ES-I3 (cell line): Measurements from ENCODE around the gene IDS.
"Not testable (repeated sequence)": the region's sequence is repeated elsewhere in the genome, so short reads cannot be mapped to it uniquely, and the experiment has no call there.

Source experiments
- H3K36me3 ChIP-seq: 2 replicates; pipeline ENCODE4 v1.6.1; 2013; ENCODE audit warnings: mild to moderate bottlenecking, low read length, control low read depth, moderate library complexity; ENCODE audit not compliant: insufficient read depth
- H3K4me1 ChIP-seq: 2 replicates; pipeline ENCODE4 v1.6.1; 2013; ENCODE audit warnings: mild to moderate bottlenecking, control low read depth, low read length; ENCODE audit not compliant: insufficient read depth
- H3K9ac ChIP-seq: 2 replicates; pipeline ENCODE4 v1.6.1; 2013; ENCODE audit warnings: low read depth, mild to moderate bottlenecking, low read length, moderate library complexity
- H3K9me3 ChIP-seq: 2 replicates; pipeline ENCODE4 v1.6.1; 2013; ENCODE audit warnings: mild to moderate bottlenecking, low read length, moderate library complexity; ENCODE audit not compliant: control insufficient read depth, insufficient read depth

Gene IDS

DNA sequence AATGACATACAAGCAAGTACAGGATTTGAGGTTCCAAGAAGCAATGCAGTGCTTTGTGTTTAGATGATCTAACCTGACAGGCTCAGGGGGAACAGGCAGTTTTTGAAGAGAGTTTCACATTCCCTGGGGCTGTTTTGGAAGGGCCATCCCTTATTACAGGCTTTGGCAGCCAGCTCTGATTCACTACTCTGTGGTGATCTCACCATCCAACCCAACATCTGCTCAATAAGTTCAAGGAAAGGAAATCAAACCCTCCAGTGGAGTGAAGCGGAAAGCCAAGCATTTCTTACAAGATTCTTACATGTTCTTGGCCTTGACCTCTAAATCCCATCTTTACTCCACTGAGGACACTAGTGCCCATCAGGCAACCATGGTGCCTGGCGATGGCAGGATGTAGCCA lies 7.5 kb downstream of the IDS start:
- Histone ChIP-seq H3K4me1 (no peaks in the 10 kb centered on the region), H3K9me3 (no peaks in the 10 kb centered on the region), H3K36me3 (peaks cover 22% of the 10 kb centered on the region), H3K9ac (no peak overlapping the region)

DNA sequence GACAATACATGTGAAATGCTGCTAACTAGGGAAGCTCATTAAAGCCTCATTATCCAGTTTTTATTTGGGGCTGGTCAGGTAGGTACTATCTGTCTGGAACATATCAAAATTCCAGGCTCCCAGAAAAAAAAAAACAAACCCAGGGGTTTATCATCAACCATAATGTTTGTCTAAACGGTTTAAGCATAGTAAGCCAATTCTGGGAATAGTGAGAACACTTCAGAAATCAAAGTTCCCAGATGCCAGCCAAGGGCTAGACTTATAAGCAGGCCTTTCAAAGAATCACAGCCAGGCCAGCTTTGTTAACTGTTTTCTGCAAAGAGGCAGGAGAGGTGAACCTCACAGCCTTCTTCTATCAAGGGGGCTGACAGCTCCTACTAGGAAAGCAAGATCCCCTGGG lies 8.1 kb downstream of the IDS start:
- peaks cover 27% of the 10 kb centered on the region for H3K36me3 ChIP-seq
- no peak overlapping the region for H3K9ac ChIP-seq
- no peaks in the 10 kb centered on the region for H3K9me3 ChIP-seq
- no peaks in the 10 kb centered on the region for H3K4me1 ChIP-seq

DNA sequence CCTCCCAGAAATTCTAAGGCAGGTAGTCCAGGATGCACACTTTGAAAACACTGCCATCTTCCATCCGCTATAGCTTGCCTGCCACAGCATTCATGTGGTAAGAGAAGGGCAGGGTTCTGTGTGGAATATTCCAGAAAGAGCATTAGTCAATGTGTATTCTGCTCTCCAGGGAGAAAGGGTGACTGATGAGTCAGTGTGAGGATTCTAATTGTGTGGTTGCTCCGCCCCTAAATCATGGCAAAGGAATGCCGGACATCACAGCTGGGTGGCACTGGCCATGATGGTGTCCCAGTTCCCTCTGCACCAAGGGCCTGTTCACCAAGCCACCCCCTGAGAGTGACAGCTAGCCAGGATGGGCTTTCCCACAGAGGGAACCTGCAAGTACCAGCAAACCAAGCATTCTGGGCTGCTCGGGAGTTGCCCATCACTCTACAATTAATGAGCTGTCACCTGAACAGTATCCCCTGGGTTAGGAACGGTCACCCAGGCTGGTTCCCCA lies 9.5 kb downstream of the IDS start:
- Histone ChIP-seq H3K9ac (no peak overlapping the region), H3K36me3 (peaks cover 25% of the 10 kb centered on the region), H3K9me3 (no peaks in the 10 kb centered on the region), H3K4me1 (no peaks in the 10 kb centered on the region)

DNA sequence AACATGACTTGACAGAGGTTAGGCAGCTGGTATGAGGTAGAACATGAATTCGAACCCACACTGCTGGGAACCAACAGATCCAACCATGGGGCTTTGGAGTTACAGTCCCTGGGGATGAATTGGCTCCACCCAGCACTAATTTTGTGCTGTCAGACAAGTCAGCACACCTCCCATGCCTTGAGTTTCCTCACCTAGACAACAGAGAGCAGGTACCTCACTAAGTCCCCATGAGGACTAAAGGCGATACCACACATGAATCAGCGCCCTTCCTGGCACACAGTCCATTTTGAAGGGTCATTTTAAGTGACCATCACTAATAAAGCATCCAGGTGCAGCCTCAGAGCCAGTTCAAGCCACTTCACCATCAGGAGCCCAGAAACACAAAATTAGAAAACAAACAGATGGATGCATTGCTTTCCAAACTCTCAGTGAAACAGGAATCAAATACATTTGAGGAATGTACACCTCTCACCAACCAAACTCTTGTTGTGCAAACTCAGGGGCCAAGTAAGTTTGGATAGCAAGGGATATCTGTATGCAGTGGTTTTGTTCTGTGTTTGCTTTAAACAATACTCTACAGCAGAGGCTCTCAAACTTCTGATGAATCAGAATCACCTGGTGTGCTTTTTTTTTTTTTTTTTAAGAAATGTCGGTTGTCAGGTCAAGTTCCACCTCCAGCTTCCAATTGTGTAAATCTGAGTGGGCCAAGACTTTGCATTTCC lies 10.1 kb downstream of the IDS start:
- Histone ChIP-seq H3K36me3 (peaks cover 31% of the 10 kb centered on the region), H3K4me1 (no peaks in the 10 kb centered on the region), H3K9ac (no peak overlapping the region), H3K9me3 (no peaks in the 10 kb centered on the region)

DNA sequence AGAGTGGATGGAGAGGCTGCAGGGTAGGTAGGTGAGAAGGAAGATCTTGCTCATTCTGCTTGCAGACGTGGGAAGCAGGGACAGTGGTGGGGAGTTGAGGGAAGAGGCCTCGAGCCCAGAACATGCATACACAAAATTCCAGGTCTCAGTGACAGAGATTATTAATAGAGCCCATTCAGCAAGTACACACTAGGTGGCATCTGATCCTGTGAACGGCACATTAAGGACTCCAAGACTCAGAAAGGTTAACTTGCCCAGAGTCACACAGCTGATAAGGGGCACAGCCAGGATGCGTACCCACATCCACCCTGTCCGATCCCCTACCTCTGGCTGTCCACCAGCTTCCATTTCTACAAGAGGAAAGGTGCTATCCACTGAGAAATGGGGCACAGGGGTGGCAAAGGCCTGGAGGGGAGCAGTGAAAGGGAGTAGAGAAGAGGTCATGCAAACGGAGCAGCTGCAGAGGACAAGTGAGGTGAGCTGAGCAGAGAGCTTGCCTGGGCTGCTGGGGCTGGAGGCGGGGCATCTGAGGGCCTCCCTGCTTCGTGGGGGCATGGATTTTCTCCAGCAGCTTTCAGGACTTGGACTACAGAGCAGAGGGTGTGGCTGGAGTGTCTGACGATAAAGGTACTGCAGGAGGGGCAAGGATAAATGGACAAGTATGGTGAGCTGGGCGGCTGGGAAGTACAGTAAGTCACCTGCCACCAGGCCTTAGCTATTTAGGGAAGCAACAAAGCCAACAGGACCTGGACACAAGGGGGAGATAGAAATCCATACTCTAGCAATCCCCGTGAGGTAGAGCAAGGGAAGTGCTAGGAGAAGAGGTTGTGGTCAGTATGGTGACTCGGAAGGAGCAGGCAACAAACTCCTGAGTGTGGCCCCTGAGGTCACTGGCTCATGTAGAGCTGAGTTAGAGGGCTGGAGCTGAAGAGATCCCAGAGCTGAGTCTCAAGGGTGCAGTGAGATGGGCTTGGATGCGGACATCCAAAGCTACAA lies 11.2 kb downstream of the IDS start:
- Histone ChIP-seq H3K36me3 (peaks cover 31% of the 10 kb centered on the region), H3K9ac (no peak overlapping the region), H3K4me1 (no peaks in the 10 kb centered on the region), H3K9me3 (no peaks in the 10 kb centered on the region)

DNA sequence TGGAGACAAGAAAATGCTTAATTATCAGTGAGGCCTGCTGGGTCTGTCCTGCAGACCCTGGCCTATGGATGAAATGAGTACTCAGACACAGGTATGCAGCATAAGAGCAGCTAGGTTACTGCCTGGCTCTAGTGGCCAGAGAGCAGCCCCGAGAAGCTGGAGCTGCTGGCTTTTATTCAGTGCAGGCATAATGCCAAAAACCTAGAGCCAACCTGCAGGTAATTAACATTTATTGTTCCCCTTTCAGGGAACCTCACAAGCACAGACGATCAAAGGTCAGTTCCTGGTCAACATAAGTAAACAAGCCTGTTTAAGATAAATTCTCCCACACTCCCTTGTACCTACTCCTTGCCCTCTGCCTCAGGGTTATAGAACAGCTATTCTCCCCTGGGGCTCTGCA lies 13.3 kb downstream of the IDS start:
- Histone ChIP-seq H3K9ac (no peak overlapping the region), H3K4me1 (no peaks in the 10 kb centered on the region), H3K9me3 (no peaks in the 10 kb centered on the region), H3K36me3 (peaks cover 22% of the 10 kb centered on the region)

DNA sequence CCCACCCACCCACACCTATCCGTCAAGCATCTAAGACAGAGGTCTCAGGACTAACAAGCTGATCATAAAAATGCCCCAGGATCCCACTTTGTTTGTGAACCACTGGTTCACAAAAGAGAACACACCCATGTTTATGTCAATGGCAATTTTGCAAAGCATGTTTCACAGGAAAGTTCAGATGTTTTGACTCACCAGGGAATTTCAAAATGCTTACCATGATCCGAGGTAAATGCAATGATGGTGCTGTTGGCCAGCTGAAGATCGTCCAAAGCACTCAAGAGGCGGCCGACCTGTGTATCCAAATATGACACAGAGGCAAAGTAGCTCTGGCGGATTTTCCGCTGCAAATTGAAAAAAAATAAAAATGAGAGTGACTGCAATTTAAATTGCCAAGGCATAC lies 15.0 kb downstream of the IDS start:
- Histone ChIP-seq H3K36me3 (peaks cover 19% of the 10 kb centered on the region), H3K9me3 (no peaks in the 10 kb centered on the region), H3K4me1 (no peaks in the 10 kb centered on the region), H3K9ac (no peak overlapping the region)

DNA sequence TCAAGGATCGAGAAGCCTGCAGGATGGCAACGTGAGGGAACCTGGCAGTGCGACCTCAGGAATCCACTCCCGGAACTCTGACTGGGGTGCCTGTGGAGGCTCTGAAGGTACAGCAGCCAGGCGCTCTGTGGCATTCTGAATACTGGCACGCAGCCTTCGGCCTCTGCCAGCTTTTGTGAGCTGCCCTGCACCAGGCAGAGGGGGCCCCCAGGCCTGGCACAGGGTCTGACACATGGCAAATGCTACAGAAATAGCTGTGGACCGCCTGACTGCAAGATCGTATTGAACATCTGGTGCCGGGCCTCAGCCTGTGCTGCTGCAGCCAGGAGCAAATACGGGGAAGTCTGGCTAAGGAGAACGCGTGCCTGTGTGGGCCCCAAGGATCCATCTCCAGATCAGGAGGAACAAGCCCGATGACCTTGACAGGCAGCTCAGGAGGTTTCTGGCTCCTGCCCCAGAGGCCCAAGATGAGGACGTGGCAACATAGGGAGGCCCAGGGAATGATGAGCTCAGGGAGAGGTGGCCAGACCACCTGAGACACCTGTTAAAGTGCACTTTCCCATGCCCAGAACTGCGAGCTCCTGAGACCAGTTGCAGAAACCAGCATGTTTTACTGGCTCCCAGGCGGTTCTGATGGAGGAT lies 16.6 kb downstream of the IDS start:
- H3K36me3 ChIP-seq: peaks cover 19% of the 10 kb centered on the region
- not testable (repeated sequence) for H3K9me3 ChIP-seq, H3K9ac ChIP-seq

DNA sequence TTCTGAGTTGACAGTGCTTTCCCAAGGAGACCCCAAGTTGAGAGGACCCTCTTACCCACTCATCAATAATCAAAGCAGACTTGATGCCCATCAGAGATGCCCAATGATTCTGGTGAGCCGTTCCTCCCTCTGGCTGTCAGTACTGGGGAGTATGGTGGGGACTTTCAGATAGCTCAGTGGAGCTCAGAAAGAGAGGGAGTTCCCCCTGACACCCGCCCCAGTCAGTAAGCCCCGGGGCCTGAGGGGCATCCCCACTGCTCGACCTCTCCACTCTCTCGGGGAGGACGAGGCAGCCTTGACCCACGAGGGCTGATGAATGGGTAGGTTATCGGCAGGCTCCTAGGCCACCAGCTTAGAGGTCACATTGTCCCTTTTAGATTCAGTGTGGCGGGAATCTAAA lies 17.1 kb downstream of the IDS start:
- not testable (repeated sequence) for H3K4me1 ChIP-seq, H3K9me3 ChIP-seq, H3K9ac ChIP-seq
- H3K36me3 ChIP-seq: peaks cover 19% of the 10 kb centered on the region

More for the DNA sequence above, 16.6 kb downstream of the IDS start:
- not testable (repeated sequence) for H3K4me1 ChIP-seq

DNA sequence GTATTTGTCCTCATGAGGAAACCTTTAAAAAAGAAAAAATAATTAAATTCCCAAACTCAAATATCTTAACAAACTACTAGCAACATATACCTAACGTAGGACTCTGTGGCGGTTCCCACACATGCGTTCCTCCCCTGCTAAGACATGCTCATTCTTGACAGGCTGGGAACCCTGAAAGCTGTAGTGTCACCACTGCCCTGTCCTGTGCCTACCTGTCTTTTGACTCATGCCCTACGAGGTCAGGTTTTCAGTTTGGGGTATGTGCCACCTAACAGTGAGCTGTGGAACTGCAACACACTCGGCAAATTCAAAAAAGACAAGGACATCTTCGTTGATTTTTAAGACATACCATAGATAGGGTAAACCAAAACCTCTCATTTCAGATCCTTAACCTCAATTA lies 17.8 kb downstream of the IDS start:
- no peaks in the 10 kb centered on the region for H3K9me3 ChIP-seq
- no peak overlapping the region for H3K9ac ChIP-seq
- peaks cover 16% of the 10 kb centered on the region for H3K36me3 ChIP-seq

DNA sequence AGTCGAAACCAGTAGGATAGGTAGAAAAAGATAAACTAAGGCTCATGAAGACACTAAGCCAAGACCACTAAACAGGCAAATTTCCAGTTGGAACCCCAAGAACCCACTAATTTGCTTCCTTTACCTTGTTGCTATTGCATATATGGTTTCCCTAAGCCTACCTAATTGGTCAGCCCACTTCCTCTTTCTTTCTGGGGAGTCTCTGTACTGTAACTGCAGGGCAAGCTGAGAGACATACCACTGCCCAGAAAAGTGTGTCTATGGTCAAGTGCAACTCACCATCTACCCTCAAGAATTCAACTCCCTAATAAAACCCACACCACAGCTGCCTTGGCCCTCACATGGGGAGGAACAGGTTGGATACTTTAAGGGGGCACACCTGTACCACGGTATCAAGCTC lies 28.6 kb downstream of the IDS start:
- Histone ChIP-seq H3K9me3 (no peaks in the 10 kb centered on the region), H3K4me1 (peaks cover 4% of the 10 kb centered on the region; the same call in 1 of the 2 replicates), H3K9ac (no peak overlapping the region), H3K36me3 (no peaks in the 10 kb centered on the region)

More for the DNA sequence above, 17.8 kb downstream of the IDS start:
- no peaks in the 10 kb centered on the region for H3K4me1 ChIP-seq

DNA sequence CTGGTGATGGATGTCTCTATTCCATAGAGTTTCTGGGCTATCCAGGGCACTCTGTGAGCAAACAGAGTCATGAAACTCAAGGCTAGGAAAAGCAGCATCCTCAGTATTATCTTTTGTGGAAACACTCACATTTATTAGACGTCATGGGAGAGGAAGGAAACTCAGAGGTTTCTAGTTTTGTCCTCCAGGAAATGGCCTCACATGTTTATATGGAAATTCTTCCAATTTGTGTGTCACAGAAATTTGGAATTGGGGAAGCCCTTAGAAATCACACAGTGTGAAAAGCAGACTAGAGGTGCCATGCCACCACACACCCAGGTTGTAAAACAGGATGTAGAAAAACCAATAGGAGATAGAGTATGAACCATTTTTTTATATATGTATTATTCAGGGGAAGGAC lies 31.1 kb downstream of the IDS start:
- H3K9me3 ChIP-seq: no peaks in the 10 kb centered on the region
- no peak overlapping the region for H3K9ac ChIP-seq
- H3K4me1 ChIP-seq: peaks cover 4% of the 10 kb centered on the region; the same call in 1 of the 2 replicates
- no peaks in the 10 kb centered on the region for H3K36me3 ChIP-seq

DNA sequence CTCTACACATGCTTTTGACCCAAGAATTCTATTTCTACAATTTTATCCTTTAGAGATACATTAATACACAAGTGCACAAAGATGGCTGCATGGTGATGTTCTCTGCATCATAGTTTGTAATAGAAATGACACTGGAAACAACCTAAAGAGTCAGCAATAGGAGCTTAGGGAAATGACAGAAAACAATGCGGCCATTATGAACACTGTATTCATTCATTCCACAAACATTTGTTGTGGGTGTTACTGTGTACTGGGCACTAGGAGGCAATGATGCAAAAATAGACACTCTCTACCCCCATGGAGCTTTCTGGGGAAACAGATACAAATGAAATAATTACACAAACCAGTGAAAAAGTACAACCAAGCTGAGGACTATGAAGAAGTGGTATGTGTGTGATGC lies 32.0 kb downstream of the IDS start:
- Histone ChIP-seq H3K36me3 (no peaks in the 10 kb centered on the region), H3K9me3 (no peaks in the 10 kb centered on the region), H3K9ac (no peak overlapping the region), H3K4me1 (peaks cover 4% of the 10 kb centered on the region; the same call in 1 of the 2 replicates)

DNA sequence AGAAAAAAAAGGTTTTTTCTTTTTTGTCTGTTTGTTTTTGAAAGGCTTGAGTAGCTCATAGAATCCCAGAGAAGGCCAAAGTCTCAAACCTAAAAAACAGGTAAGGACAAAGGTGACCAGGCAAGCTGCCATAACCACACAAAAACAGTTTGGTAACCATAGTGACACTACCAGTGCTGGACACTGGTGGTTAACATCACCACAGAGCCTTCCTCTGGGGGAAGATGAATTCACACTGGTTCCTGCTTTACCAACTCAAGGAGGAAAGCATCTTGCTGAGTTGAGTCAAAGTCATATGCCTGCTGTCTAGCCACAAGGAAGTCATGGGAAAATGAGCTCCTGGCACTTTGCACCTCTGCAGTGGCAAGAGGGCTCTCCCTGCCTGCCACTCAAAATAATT lies 32.5 kb downstream of the IDS start:
- H3K36me3 ChIP-seq: no peaks in the 10 kb centered on the region
- peaks cover 4% of the 10 kb centered on the region; the same call in 1 of the 2 replicates for H3K4me1 ChIP-seq
- no peak overlapping the region for H3K9ac ChIP-seq
- H3K9me3 ChIP-seq: no peaks in the 10 kb centered on the region
